A172 (cell line): ENCODE measurements around the gene STMP1. TPM values are rescaled to one million over a fixed set of nuclear protein-coding genes. Genes with fewer than 3 reads are reported as not detected.

Source experiments
- DNase-seq: peaks from one replicate; pipeline ENCODE4 v3.0.0-alpha.2; 2015; ENCODE audit warnings: low spot score
- total RNA-seq: library from RNA; depleted of rRNA; stranded (reverse); fragments of >200 nt; shearing (Covaris generic); gene quantifications from 2 replicates; pipeline ENCODE4 v1.2.3, GENCODE V29; 2014; rRNA removed

Gene STMP1
- total RNA-seq, 1 experiment from 2014 or later: 22.5 TPM

DNA sequence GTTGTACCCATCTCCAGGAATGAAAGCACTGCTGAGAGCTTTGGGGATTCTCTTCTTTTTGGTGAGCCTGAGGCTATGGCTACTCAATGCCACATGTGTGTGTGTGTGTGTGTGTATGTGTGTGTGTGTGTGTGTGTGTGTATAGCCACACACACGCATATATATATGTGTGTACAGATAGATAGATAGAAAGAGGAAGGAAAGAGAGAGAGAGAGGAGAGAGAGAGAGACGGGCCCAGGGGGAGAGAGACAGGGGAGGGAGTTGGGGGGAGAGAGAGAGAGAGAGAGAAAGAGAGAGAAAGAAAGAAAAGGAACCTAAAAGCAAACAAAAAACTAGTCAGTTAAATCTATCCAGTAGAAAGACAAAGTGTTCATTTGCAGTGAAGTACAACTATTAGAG is 57.4 kb downstream of the STMP1 start:
- DNase-seq: no peak

DNA sequence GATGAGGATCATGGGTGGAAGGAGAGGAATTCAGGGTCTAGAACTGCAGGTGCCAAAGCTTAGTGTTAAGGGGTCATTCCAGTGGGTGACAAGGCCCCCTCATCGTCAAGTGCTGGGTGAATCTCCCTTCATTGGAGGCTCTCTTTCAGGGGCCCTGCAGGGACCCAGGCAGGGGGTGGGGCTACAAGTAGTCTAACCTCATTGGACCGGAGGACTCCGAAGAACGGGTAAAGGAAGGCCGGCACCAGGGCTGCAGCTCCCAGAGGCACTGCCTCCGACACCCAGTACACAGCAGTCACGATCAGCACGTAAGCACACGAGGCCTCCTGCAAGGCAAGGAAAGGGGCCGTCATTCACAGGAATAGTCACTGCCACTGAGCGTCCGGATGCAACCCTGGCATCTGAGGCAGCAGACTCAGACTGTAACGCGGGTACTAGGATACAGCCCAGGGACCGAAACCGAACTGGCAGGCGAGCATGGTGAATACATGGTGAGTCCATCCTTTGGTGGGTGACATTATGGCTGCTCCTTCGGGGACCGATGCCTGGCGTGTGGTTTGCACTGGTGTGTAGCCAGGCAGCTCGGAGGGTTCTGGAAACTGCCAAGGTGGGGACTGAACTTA is 59.0 kb downstream of the STMP1 start:
- DNase-seq: no peak

DNA sequence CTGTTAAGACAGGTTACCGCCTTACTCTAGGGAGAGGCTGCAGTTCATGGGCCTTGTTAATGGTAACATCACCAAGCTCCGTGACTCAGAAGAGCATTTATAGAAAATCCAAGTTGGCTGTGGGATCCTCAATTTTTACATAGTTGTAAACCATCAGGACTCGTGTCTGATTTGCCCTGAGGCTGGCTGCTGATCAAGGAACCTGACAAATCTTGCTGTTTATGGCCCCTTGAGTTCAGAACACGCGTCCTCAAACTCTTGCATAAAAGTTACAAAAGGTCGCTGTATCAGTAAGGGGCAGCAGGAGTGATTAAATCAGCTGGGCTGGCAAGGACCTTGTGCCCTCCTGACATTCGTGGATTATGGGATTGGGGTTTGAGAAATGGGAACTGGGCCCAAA is 61.1 kb downstream of the STMP1 start:
- DNase-seq: no peak

Other genes starting within 250 kb of the STMP1 start
- gene CNOT4, start 152.4 kb upstream of the STMP1 start, total RNA-seq: 6.8 and 8.6 TPM in 2 replicates
- gene NUP205, start 104.6 kb upstream of the STMP1 start, total RNA-seq: 71.2 and 75.4 TPM in 2 replicates
- not detected in 2 replicates for gene SLC13A4, start 65.7 kb downstream of the STMP1 start, total RNA-seq
- gene FAM180A, start 86.3 kb downstream of the STMP1 start, total RNA-seq: 1.8 TPM in 1 of 2 replicates, not detected in the other